SJSA1 (cell line): Measurements from ENCODE around the gene SCAF1. TPM values are rescaled to one million over a fixed set of nuclear protein-coding genes. Genes with fewer than 3 reads are reported as not detected.

Source experiments
- DNase-seq, 2 experiments: peaks; one replicate each; pipeline ENCODE4 v3.0.0-alpha.2; 2015 to 2020; ENCODE audit warnings: low spot score in 2 of 2, low read depth in 1 of 2
- H3K27ac ChIP-seq: fragments of 250-450 bp; sonication (Bioruptor Pico); 2 replicates; pipeline ENCODE4 v1.5.1; 2020; ENCODE audit warnings: mild to moderate bottlenecking, moderate library complexity
- H3K27me3 ChIP-seq: fragments of 250-450 bp; sonication (Bioruptor Pico); replicated peaks from 2 replicates; pipeline ENCODE4 v1.5.1; 2020; ENCODE audit warnings: mild to moderate bottlenecking, moderate library complexity
- H3K36me3 ChIP-seq: fragments of 250-450 bp; sonication (Bioruptor Pico); 2 replicates; pipeline ENCODE4 v1.5.1; 2020; ENCODE audit warnings: mild to moderate bottlenecking
- H3K4me1 ChIP-seq: fragments of 250-450 bp; sonication (Bioruptor Pico); replicated peaks from 2 replicates; pipeline ENCODE4 v1.6.1; 2021; ENCODE audit warnings: mild to moderate bottlenecking
- H3K4me3 ChIP-seq: fragments of 250-450 bp; sonication (Bioruptor Pico); 2 replicates; pipeline ENCODE4 v1.5.1; 2020; ENCODE audit warnings: mild to moderate bottlenecking
- H3K9me3 ChIP-seq: fragments of 250-450 bp; sonication (Bioruptor Pico); replicated peaks from 2 replicates; pipeline ENCODE4 v1.5.1; 2020; ENCODE audit warnings: mild to moderate bottlenecking
- total RNA-seq: library from RNA; depleted of rRNA; stranded (reverse); fragments of >200 nt; shearing (Covaris generic); gene quantifications from 2 replicates; pipeline ENCODE4 v1.2.3, GENCODE V29; 2014

SCAF1 gene
- total RNA-seq, 1 experiment from 2014 or later, result 27.3 TPM

DNA sequence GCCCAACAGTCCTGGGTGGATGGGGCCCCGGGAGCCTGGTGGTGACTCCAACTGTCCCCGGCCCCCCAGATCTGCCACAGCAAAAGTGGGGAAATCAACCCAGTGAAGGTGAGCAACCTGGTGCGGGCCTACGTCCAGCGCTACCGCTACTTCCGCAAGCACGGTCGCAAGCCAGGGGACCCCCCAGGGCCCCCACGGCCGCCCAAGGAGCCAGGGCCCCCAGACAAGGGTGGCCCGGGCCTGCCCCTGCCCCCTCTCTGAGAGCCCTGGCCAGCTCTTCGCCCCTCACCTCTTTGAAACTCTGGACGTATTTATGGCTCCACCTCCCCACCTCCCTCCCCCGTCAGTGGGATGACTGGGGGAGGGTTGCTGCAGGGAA is 16.1 kb downstream of the SCAF1 start:
- H3K36me3 ChIP-seq, result peaks cover 93% of the 10 kb centered on the region
- no peaks in the 10 kb centered on the region for H3K9me3 ChIP-seq
- no peak overlapping the region for H3K27ac ChIP-seq
- H3K4me3 ChIP-seq, result no peak overlapping the region
- DNase-seq, result no peak
- H3K27me3 ChIP-seq, result no peaks in the 10 kb centered on the region
- H3K4me1 ChIP-seq, result no peaks in the 10 kb centered on the region

- peaks cover 1% of the 10 kb centered on the region; the same call in 1 of the 2 replicates for H3K4me1 ChIP-seq
- H3K27ac ChIP-seq, result no peak overlapping the region
- H3K4me3 ChIP-seq, result no peak overlapping the region
- no peak for DNase-seq
- H3K27me3 ChIP-seq, result no peaks in the 10 kb centered on the region
- no peaks in the 10 kb centered on the region for H3K9me3 ChIP-seq
- peaks cover 90% of the 10 kb centered on the region for H3K36me3 ChIP-seq
These were observed 16.8 kb downstream of the SCAF1 start for GRCh38 chr19:49658566-49659442.

GRCh38 chr19:49660338-49660961 is 18.4 kb downstream of the SCAF1 start:
- Histone ChIP-seq H3K4me3 (no peak overlapping the region), H3K4me1 (peaks cover 6% of the 10 kb centered on the region; the same call in 1 of the 2 replicates)

DNA sequence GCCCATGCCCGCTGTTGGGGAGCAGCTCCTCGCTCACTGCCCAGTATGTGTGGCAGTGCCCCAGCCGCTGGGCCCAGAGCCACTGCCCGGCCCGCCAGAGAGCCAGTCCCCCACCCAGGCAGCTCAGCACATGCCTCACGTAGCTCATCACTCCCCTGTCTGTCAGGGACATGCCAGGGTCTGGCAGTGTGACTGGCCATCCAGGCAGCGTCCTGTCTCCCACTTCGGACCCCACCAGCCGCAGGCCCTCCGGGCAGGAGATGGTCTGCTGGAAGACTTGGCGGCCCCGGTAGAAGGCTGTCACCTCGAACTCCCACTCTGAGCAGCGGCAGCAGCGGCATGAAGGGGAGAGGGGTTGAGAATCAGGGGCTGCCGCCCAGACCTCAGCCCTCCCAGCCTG is 20.0 kb downstream of the SCAF1 start:
- Histone ChIP-seq H3K27me3 (no peaks in the 10 kb centered on the region), H3K4me1 (peaks cover 15% of the 10 kb centered on the region), H3K27ac (no peak overlapping the region), H3K4me3 (no peak overlapping the region), H3K9me3 (no peaks in the 10 kb centered on the region), H3K36me3 (peaks cover 63% of the 10 kb centered on the region)
- no peak for DNase-seq

More at GRCh38 chr19:49660338-49660961, 18.4 kb downstream of the SCAF1 start:
- Histone ChIP-seq H3K9me3 (no peaks in the 10 kb centered on the region), H3K27ac (no peak overlapping the region), H3K36me3 (peaks cover 76% of the 10 kb centered on the region), H3K27me3 (no peaks in the 10 kb centered on the region)
- DNase-seq, result no peak

DNA sequence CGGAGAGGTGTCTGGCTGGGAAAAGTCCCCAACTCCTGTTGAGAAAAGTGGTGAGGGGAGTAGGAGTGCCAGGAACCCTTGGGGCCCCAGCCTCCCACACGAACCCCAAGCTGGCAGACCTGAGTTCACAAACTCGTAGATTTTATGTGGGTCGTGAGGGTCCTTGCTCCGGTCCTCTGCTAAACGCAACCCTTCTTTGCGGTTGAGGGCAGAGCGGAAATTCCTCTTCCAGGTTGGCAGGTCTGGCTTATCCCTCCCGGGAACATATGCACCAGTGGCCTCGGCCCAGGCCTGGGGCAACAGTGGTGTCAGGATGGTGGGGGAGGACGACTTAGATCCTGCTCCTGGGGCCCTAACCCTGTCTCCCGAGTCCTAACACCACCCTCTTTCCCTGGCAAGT is 21.2 kb downstream of the SCAF1 start:
- H3K36me3 ChIP-seq, result peaks cover 59% of the 10 kb centered on the region
- H3K9me3 ChIP-seq, result no peaks in the 10 kb centered on the region
- peaks cover 20% of the 10 kb centered on the region for H3K4me1 ChIP-seq
- H3K27ac ChIP-seq, result no peak overlapping the region
- H3K4me3 ChIP-seq, result no peak overlapping the region
- H3K27me3 ChIP-seq, result no peaks in the 10 kb centered on the region
- no peak for DNase-seq

- Histone ChIP-seq H3K4me3 (peak overlapping the region; percentile 56), H3K36me3 (peaks cover 57% of the 10 kb centered on the region), H3K9me3 (no peaks in the 10 kb centered on the region), H3K27me3 (no peaks in the 10 kb centered on the region), H3K4me1 (peaks cover 20% of the 10 kb centered on the region), H3K27ac (0 out of 2 replicates have a peak overlapping the region, but pooled peaks have one; percentile 12)
- peak; percentile 80 to 91 for DNase-seq
These were observed 22.4 kb downstream of the SCAF1 start for GRCh38 chr19:49664171-49665035.

- H3K4me3 ChIP-seq, result peak overlapping the region; percentile 56
- H3K9me3 ChIP-seq, result no peaks in the 10 kb centered on the region
- H3K27me3 ChIP-seq, result no peaks in the 10 kb centered on the region
- no peak for DNase-seq
- peak overlapping the region; percentile 11 for H3K27ac ChIP-seq
- peaks cover 56% of the 10 kb centered on the region for H3K36me3 ChIP-seq
- H3K4me1 ChIP-seq, result peaks cover 20% of the 10 kb centered on the region
These were observed 23.0 kb downstream of the SCAF1 start for GRCh38 chr19:49665036-49665350.

DNA sequence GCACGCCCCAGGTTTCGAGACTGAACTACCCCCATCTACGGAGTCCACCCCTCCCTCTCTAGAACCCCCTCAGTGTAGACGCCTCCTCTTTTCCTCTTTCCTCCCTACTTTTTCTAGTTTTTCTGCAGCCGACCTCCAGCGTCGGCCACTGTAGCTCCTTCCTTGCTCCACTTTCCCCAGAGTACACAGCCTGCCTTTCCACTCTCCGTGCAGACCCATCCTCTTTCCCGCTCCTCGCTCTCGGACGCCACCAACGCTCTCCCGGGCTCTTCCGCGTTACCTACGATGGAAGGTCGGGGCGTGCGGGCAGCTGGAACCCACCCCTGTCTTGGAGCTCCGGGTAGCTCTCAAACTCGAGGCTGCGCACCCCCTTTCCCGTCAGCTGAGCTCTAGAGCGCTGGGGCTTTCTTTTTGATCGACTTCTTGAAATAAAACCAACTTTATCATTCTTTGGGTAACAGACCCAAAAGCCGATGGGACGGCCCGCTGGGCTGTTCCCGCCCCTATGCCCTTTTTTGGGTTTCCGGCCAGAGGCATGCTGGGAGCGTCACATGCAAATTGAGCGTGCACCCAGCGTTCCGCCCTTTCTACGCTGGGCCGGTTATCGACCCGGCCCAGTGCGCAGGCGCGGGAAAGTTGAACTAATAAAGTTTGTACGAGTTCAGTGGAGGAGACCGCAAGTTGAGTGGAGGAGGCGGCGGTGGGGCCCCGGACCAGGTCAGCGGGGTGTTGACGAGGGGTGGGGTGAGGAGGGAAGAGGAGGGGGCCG is 23.5 kb downstream of the SCAF1 start, which contains the start of the genes BCL2L12 and IRF3:
Gene BCL2L12, plus strand, starts transcription at position 583 of the 769 bp plus-strand sequence. CDS start 760 bp downstream, outside the sequence.
Gene IRF3, minus strand, starts transcription at position 507 of the 769 bp plus-strand sequence. CDS start 1,019 bp downstream, outside the sequence.
- H3K4me3 ChIP-seq, result peak within 1 kb of the TSS; percentile 56
- peak; percentile 94 to 98 for DNase-seq
- peaks cover 20% of the 10 kb centered on the region for H3K4me1 ChIP-seq
- H3K27me3 ChIP-seq, result no peaks in the 10 kb centered on the region
- H3K9me3 ChIP-seq, result no peaks in the 10 kb centered on the region
- peak within 1 kb of the TSS; percentile 12 for H3K27ac ChIP-seq
- peaks cover 56% of the 10 kb centered on the region for H3K36me3 ChIP-seq

DNA sequence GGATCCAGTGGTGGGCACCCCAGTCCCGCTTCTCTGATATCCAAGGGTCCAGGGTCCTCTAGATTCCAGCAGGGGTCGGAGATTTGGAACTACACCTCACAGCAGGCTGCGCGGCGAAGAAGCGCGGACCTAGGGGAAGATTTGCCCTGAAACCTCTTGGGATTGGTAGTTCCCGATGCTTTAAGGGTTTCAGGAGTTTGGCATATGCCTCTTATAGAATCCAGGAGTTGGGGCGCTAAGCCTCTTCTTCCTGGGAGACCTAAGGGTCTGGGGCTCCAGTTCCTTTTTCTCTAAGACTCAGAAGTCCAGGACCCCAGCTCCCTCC is 24.1 kb downstream of the SCAF1 start:
- Histone ChIP-seq H3K27me3 (no peaks in the 10 kb centered on the region), H3K9me3 (no peaks in the 10 kb centered on the region), H3K4me3 (peak overlapping the region; percentile 56), H3K27ac (peak overlapping the region; percentile 11; the same call in 1 of the 2 replicates), H3K4me1 (peaks cover 20% of the 10 kb centered on the region), H3K36me3 (peaks cover 54% of the 10 kb centered on the region)
- no peak for DNase-seq

DNA sequence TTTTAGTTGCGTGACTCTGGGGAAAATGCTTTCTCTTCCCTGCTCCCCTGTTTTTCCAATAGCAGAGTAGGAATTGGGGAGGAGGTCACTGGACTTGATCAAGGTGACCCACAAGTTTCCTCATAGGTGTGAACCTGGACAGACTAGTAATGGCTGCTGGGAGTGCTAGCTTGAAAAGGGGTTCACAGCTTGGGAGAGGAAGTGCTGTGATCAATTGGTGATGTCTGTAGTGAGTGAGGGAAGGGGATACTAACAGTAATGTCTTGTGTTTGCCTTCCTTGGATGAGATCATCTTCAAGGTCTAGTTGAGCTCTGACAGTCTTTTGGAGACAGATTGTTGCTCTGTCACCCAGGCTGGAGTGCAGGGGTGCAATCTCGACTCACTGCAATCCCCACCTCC is 25.5 kb downstream of the SCAF1 start:
- H3K27ac ChIP-seq, result no peak overlapping the region

GRCh38 chr19:49669516-49669915 is 27.5 kb downstream of the SCAF1 start:
- no peaks in the 10 kb centered on the region for H3K27me3 ChIP-seq
- H3K4me1 ChIP-seq, result peaks cover 19% of the 10 kb centered on the region
- peaks cover 43% of the 10 kb centered on the region for H3K36me3 ChIP-seq
- H3K27ac ChIP-seq, result no peak overlapping the region
- DNase-seq, result no peak
- no peaks in the 10 kb centered on the region for H3K9me3 ChIP-seq
- no peak overlapping the region for H3K4me3 ChIP-seq

More for the DNA sequence above, 25.5 kb downstream of the SCAF1 start:
- no peaks in the 10 kb centered on the region for H3K9me3 ChIP-seq
- no peak overlapping the region for H3K4me3 ChIP-seq
- peaks cover 49% of the 10 kb centered on the region for H3K36me3 ChIP-seq
- DNase-seq, result no peak
- H3K4me1 ChIP-seq, result peaks cover 25% of the 10 kb centered on the region
- no peaks in the 10 kb centered on the region for H3K27me3 ChIP-seq

- Histone ChIP-seq H3K4me3 (no peak overlapping the region), H3K9me3 (no peaks in the 10 kb centered on the region), H3K4me1 (peaks cover 13% of the 10 kb centered on the region), H3K27ac (no peak overlapping the region), H3K36me3 (peaks cover 37% of the 10 kb centered on the region), H3K27me3 (no peaks in the 10 kb centered on the region)
- DNase-seq, result peak; percentile 67 to 81
These were observed 30.3 kb downstream of the SCAF1 start for GRCh38 chr19:49672131-49672919.
